Measurements from ENCODE around the gene ABCB11. TPM values are rescaled to one million over a fixed set of nuclear protein-coding genes. Genes with fewer than 3 reads are reported as not detected.

The ABCB11 gene
- total and polyA plus RNA-seq, 2 donors (not counting 1 experiment from before 2014, with no cell fraction given): not detected

- Histone ChIP-seq H3K4me2 (replicated peaks; ENCODE audit: low read depth, low read length, poor library complexity, severe bottlenecking) (no peak overlapping the region), H2AFZ (ENCODE audit: insufficient read depth, low read depth, low read length, poor library complexity, severe bottlenecking) (no peak overlapping the region), H3K27ac (ENCODE audit: low read length in 2 of 2) (no peak overlapping the region), H3K79me2 (ENCODE audit: control insufficient read depth, insufficient read depth, low read length) (no peaks in the 10 kb centered on the region), H3K27me3 (replicated peaks in 1 of 4; ENCODE audit: control extremely low read depth in 1 of 4, control insufficient read depth in 3 of 4, insufficient read depth in 4 of 4, low read length in 3 of 4) (no peaks in the 10 kb centered on the region), H3K9me3 (ENCODE audit: control extremely low read depth in 1 of 3, control insufficient read depth in 2 of 3, insufficient read depth in 1 of 3, low read length in 2 of 3) (no peaks in the 10 kb centered on the region), H4K20me1 (ENCODE audit: control insufficient read depth, insufficient read depth, low read length, poor library complexity, severe bottlenecking) (no peaks in the 10 kb centered on the region), H3K36me3 (replicated peaks in 1 of 2; ENCODE audit: control extremely low read depth in 1 of 2, control insufficient read depth in 1 of 2, extremely low read depth in 1 of 2, insufficient read depth in 2 of 2, low read length in 1 of 2) (no peaks in the 10 kb centered on the region), H3K4me1 (ENCODE audit: control insufficient read depth in 2 of 2, insufficient read depth in 2 of 2, low read length in 2 of 2) (peaks cover 10 to 14% of the 10 kb centered on the region in 2 donors), H3K9ac (ENCODE audit: low read length) (no peak overlapping the region), H3K4me3 (ENCODE audit: control extremely low read depth in 1 of 5, extremely low read depth in 1 of 5, insufficient read depth in 1 of 5, low read depth in 2 of 5, low read length in 4 of 5) (no peak overlapping the region)
- no peak overlapping the region for H3K27ac Mint-ChIP-seq
- TF ChIP-seq EZH2 (IDR thresholded peaks at IDR 0.05; ENCODE audit: borderline replicate concordance, insufficient read depth, low read depth, low read length, poor library complexity, severe bottlenecking) (no peak), CTCF (IDR thresholded peaks at IDR 0.05) (no peak)
- ATAC-seq (ENCODE audit: low read depth) (no peak), DNase-seq (no peak)
- intact Hi-C loops (cut with micrococcal nuclease): no loop called here
- ChIA-PET POLR2A (no interaction called here), CTCF (interaction anchor here (1.5 kb wide), 1 partner anchor 582 kb away, joined by 5 read pairs; no protein-coding TSS in a partner anchor)
- H3K27me3 Mint-ChIP-seq: peaks cover 19% of the 10 kb centered on the region
- H3K9me3 Mint-ChIP-seq (ENCODE audit: insufficient read depth): no peaks in the 10 kb centered on the region
- no peak overlapping the region for H3K4me3 Mint-ChIP-seq
- peaks cover 16% of the 10 kb centered on the region for H3K4me1 Mint-ChIP-seq
- WGBS (ENCODE audit: insufficient coverage): 75% methylated on average over 1 of the region's 3 CpGs
Measured at GRCh38 chr2:168926621-168927386, 104.3 kb downstream of the ABCB11 start.

GRCh38 chr2:168920504-168921157, 110.5 kb downstream of the ABCB11 start:
- TF ChIP-seq CTCF (IDR thresholded peaks at IDR 0.05) (peak; percentile 86), EZH2 (IDR thresholded peaks at IDR 0.05; ENCODE audit: borderline replicate concordance, insufficient read depth, low read depth, low read length, poor library complexity, severe bottlenecking) (no peak)
- CTCF ChIA-PET: interaction anchor here (0.7 to 5.1 kb wide), 11 partner anchors 8 to 1322 kb away, joined by 3 to 31 read pairs (median 3); no protein-coding TSS in a partner anchor
- ATAC-seq (ENCODE audit: low read depth) (no peak), DNase-seq (peak; percentile 47)
- Histone ChIP-seq H2AFZ (ENCODE audit: insufficient read depth, low read depth, low read length, poor library complexity, severe bottlenecking) (no peak overlapping the region), H3K79me2 (ENCODE audit: control insufficient read depth, insufficient read depth, low read length) (no peaks in the 10 kb centered on the region), H3K27me3 (replicated peaks in 1 of 4; ENCODE audit: control extremely low read depth in 1 of 4, control insufficient read depth in 3 of 4, insufficient read depth in 4 of 4, low read length in 3 of 4) (no peaks in the 10 kb centered on the region), H3K4me3 (ENCODE audit: control extremely low read depth in 1 of 5, extremely low read depth in 1 of 5, insufficient read depth in 1 of 5, low read depth in 2 of 5, low read length in 4 of 5) (no peak overlapping the region), H3K27ac (ENCODE audit: low read length in 2 of 2) (no peak overlapping the region), H3K9me3 (ENCODE audit: control extremely low read depth in 1 of 3, control insufficient read depth in 2 of 3, insufficient read depth in 1 of 3, low read length in 2 of 3) (peaks cover 0 to 1% (median 0%) of the 10 kb centered on the region in 3 donors), H3K4me1 (ENCODE audit: control insufficient read depth in 2 of 2, insufficient read depth in 2 of 2, low read length in 2 of 2) (no peaks in the 10 kb centered on the region), H3K9ac (ENCODE audit: low read length) (no peak overlapping the region), H3K4me2 (replicated peaks; ENCODE audit: low read depth, low read length, poor library complexity, severe bottlenecking) (no peak overlapping the region), H3K36me3 (replicated peaks in 1 of 2; ENCODE audit: control extremely low read depth in 1 of 2, control insufficient read depth in 1 of 2, extremely low read depth in 1 of 2, insufficient read depth in 2 of 2, low read length in 1 of 2) (no peaks in the 10 kb centered on the region), H4K20me1 (ENCODE audit: control insufficient read depth, insufficient read depth, low read length, poor library complexity, severe bottlenecking) (no peaks in the 10 kb centered on the region)
- H3K4me1 Mint-ChIP-seq: no peaks in the 10 kb centered on the region
- POLR2A ChIA-PET: no interaction called here
- 90% methylated on average over 1 of the region's 4 CpGs for WGBS (ENCODE audit: insufficient coverage)
- H3K27ac Mint-ChIP-seq: no peak overlapping the region
- intact Hi-C loops (cut with micrococcal nuclease): loop anchor here (1.0 to 5.0 kb wide), 2 partner anchors 574 to 783 kb away; no protein-coding TSS in a partner anchor
- H3K27me3 Mint-ChIP-seq: peaks cover 16% of the 10 kb centered on the region
- H3K4me3 Mint-ChIP-seq: no peak overlapping the region
- H3K9me3 Mint-ChIP-seq (ENCODE audit: insufficient read depth): no peaks in the 10 kb centered on the region
